Hypothalamus (tissue), 51 donors: ENCODE data around the gene MRI1.
"Not testable (repeated sequence)": the region's sequence is repeated elsewhere in the genome, so short reads cannot be mapped to it uniquely, and the experiment has no call there.

Experiments
- DNase-seq, 51 donors: peaks; one replicate each; lab custom pipeline; 2025; lab: John Stamatoyannopoulos, UW

MRI1 gene

GRCh38 chr19:13757805-13758772 is 6.2 kb upstream of the MRI1 start:
- DNase-seq, result no peak

- no peak for DNase-seq
Observed at GRCh38 chr19:13758795-13759194, 5.5 kb upstream of the MRI1 start.

GRCh38 chr19:13761423-13761822 is 2.9 kb upstream of the MRI1 start:
- DNase-seq, result no peak

DNA sequence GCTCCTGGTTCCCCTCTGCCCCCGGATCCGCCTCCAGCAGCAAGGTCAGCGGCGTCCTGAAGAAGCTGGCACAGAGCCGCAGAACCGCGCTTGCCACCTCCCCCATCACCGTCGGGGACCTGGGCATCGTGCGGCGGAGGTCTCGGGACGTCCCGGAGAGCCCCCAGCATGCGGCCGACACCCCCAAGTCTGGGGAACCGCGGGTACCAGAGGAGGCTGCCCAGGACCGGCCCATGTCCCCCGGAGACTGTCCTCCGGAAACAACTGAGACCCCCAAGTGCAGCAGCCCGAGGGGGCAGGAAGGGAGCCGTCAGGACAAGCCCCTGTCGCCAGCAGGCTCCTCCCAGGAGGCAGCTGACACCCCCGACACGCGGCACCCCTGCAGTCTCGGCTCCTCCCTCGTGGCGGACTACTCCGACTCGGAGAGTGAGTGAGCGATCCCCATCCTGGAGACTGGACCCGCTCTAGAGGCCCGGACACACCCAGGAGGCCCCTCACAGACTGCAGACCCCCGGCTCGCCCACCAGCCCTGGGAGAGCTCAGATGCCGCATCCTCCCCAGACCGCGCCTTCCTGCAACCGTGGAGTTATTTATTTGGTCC is 1.6 kb upstream of the MRI1 start:
- no peak for DNase-seq

- DNase-seq, result no peak
Observed at GRCh38 chr19:13763265-13763664, 1.1 kb upstream of the MRI1 start.

DNA sequence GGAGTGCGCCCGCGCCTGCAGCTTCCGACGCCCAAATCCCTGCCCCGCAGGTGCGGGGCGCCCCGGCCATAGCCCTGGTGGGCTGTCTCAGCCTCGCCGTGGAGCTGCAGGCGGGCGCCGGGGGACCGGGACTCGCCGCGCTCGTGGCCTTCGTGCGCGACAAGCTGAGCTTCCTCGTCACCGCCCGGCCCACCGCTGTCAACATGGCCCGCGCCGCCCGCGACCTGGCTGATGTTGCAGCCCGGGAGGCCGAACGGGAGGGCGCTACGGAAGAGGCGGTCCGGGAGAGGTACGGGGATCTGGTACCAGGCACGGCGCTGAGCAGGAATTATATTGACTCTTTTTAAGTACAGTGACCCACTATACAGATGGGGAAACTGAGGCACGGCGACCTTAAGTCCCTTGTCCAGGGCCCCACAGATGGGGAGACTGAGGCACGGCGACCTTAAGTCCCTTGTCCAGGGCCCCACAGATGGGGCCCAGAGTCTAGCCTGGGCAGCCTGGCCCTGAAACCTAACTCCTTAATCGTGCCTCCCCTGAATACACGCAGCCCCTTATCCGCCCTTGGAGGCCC is 586 bp downstream of the MRI1 start:
- DNase-seq, result peak in 8 of 51 donors; percentile 7 to 22 (median 14)

- DNase-seq, result no peak
Observed at GRCh38 chr19:13765395-13766094, 1.2 kb downstream of the MRI1 start.

GRCh38 chr19:13766095-13766481 is 1.8 kb downstream of the MRI1 start:
- no peak for DNase-seq

DNA sequence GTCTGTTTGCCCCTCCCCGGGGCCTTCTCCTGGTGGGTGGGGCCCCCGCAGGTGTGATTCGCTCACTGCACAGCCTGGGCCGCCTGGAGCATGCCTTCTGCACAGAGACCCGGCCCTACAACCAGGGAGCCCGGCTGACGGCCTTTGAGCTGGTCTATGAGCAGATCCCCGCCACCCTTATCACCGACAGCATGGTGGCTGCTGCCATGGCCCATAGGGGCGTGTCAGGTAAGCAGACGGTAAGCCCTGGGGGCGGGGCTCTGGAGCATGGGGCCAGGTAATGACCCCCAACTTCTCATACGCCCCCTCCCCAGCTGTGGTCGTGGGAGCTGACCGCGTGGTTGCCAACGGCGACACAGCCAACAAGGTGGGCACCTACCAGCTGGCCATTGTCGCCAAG is 4.2 kb downstream of the MRI1 start:
- no peak for DNase-seq

DNA sequence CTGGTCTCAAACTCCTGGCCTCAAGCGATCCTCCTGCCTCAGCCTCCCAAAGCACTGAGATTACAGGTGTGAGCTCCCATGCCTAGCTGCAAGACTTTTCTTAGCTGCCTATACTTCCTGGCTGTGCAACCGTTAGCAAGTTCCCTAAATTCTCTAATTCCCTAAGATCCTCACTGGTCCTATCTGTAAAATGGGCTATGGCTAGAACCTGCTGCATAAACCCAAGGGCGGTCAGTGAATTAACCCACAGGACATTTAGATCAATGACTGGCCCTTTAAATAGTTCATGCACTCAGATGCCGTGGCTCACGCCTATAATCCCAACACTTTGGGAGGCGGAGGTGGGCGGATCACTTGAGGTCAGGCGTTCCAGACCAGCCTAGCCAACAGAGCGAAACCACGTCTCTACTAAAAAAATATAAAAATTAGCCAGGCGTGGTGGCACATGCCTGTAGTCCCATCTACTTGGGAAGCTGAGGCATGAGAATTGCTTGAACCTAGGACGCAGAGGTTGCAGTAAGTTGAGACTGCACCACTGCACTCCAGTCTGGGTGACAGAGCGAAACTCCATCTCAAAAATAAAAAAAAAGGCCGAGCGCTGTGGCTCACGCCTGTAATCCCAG is 5.8 kb downstream of the MRI1 start:
- DNase-seq, result no peak

- DNase-seq, result peak; percentile 30 to 97 (median 85)
Observed at GRCh38 chr19:13774217-13775191, 10.2 kb downstream of the MRI1 start, which contains the start of gene C19orf53. Gene C19orf53, plus strand, starts transcription at chr19:13774456. Its CDS starts 22 bp downstream, at chr19:13774478.

DNA sequence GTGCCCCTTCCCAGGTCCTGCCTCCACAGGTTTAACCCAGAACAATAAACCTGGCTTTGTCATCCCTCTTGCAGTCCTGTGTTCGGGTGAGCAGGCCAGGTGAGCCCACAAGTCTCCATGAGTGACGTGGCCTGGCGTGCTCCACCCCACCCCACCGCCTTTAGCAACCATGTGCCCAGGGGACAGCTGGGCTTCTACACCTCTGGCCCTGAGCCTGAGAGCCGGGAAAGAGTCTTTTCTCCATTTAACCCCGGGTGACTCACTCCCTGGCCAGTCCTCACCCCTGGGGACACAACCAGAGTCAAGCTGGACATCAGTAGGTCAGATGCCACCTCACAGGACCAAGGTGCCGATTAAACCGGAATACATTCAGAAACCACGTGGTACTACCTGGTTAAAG is 14.1 kb downstream of the MRI1 start:
- no peak for DNase-seq

- no peak for DNase-seq
Observed at GRCh38 chr19:13778847-13779246, 14.5 kb downstream of the MRI1 start.

GRCh38 chr19:13779794-13780193 is 15.5 kb downstream of the MRI1 start:
- DNase-seq, result not testable (repeated sequence)

DNA sequence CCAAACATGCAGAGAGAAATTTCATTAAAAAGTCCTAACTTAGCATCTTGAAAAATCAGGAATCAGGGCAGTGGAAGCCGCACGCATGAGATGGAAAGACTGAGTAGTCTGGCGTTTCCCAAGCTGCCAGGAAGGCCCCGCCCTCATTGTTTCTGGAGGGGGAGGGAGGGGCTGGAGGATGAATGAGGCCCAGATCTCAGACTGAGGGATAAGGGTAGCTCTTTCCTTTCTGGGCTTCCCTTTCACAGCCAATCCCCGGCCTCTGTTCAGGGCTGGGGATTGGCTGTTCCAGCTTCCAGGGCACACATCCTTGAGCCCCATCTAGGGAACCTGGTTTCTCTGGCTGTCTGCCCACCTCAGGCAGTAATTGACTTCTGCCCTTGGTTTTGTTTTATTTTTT is 17.2 kb downstream of the MRI1 start:
- peak in 26 of 51 donors; percentile 3 to 71 (median 24) for DNase-seq

- DNase-seq, result no peak
Observed at GRCh38 chr19:13782537-13782936, 18.2 kb downstream of the MRI1 start.

DNA sequence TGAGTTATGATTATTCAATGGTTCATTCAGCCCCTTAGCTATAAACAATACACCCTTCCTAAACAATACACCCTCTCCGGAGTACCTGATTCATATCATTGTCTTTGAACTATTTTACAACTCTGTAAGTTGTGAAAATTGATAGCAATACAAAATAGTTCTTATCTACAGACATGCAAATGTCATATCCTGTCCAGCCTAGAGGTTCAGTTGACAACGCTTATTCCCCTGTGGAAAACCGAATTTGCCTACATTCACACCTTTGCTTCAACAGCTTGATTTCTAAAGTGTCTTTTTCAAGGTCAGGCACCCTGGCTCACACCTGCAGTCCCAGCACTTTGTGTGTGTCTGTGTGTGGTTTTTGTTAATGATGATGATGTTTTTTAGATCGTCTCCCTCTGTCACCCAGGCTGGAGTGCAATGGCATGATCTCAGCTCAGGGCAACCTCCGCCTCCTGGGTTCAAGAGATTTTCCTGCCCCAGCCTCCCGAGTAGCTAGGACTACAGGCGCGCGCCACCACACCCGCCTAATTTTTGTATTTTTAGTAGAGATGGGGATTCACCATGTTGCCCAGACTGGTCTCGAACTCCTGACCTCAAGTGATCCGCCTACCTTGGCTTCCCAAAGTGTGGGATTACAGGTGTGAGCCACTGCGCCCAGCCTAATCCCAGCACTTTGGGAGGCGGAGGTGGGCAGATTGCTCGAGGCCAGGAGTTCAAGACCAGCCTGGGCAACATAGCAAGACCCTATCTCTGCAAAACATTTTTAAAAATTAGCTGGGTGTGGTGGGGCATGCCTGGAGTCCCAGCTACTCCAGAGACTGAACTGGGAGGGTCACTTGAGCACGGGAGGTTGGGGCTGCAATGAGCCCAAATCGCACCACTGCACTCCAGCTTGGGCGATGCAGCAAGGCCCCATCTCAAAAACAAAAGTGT is 19.5 kb downstream of the MRI1 start:
- DNase-seq, result no peak
